ENCODE results near the gene SPON2. TPM values are rescaled to one million over a fixed set of nuclear protein-coding genes. Genes with fewer than 3 reads are reported as not detected.

Gene SPON2
- total RNA-seq, 1 donor: 38.7 TPM

DNA sequence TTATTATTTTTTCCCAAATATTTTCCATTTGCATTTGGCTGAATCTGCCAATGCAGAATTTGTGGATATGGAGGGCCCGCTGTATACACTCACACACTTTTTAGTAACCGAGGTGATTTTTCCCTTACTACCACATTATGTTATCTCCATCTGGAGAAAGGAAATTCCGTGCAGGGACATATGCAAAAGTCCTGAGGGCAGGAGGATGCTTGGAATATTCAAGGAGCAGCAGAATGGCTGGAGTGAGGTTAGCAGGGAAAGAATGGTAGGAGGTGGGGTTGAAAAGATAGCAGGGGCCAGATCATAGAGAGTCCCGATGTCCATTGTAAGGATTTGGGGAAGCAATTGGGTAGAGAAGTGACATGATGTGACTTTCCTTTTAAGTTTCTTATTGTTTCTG lies 47.6 kb downstream of the SPON2 start:
- Histone ChIP-seq H3K36me3 (ENCODE audit: insufficient read depth, low read length) (no peaks in the 10 kb centered on the region), H3K4me3 (ENCODE audit: insufficient read depth, low read length) (no peak overlapping the region), H3K27me3 (ENCODE audit: insufficient read depth, low read length) (no peaks in the 10 kb centered on the region), H3K4me1 (ENCODE audit: insufficient read depth, low read length) (no peaks in the 10 kb centered on the region), H2AFZ (ENCODE audit: low read length) (no peak overlapping the region), H3K9me3 (ENCODE audit: low read depth, low read length) (no peaks in the 10 kb centered on the region), H3K27ac (ENCODE audit: low read depth, low read length) (no peak overlapping the region), H4K20me1 (ENCODE audit: insufficient read depth, low read length) (peaks cover 3% of the 10 kb centered on the region), H3K4me2 (ENCODE audit: insufficient read depth, low read length) (no peak overlapping the region), H3K79me2 (ENCODE audit: insufficient read depth, low read length) (peaks cover 2% of the 10 kb centered on the region)
- TF ChIP-seq, protein P1, sequence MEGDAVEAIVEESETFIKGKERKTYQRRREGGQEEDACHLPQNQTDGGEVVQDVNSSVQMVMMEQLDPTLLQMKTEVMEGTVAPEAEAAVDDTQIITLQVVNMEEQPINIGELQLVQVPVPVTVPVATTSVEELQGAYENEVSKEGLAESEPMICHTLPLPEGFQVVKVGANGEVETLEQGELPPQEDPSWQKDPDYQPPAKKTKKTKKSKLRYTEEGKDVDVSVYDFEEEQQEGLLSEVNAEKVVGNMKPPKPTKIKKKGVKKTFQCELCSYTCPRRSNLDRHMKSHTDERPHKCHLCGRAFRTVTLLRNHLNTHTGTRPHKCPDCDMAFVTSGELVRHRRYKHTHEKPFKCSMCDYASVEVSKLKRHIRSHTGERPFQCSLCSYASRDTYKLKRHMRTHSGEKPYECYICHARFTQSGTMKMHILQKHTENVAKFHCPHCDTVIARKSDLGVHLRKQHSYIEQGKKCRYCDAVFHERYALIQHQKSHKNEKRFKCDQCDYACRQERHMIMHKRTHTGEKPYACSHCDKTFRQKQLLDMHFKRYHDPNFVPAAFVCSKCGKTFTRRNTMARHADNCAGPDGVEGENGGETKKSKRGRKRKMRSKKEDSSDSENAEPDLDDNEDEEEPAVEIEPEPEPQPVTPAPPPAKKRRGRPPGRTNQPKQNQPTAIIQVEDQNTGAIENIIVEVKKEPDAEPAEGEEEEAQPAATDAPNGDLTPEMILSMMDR (IDR thresholded peaks at IDR 0.05; ENCODE audit: extremely low read depth, low read depth, low read length): no peak
- no peak for DNase-seq (ENCODE audit: insufficient read length, low spot score, missing footprints)

DNA sequence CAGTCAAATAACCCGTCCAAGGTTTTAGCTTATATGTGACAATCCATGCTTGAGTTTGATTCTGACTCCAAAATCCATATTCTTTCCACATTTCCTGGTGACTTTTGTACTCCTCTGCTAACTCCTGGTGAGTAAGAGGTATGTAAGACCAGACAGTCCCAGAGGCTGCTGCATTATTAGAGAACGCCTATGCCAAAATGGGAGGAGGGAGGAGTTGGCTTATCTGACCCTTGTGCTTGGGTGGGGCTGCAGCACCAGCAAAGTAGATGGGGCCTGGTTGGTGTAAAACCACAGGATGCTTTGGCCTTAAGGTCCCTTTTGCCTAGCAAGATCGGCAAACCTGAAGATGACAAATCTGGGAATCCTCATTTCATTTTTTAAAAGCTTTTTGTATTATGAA lies 49.9 kb downstream of the SPON2 start:
- H3K27me3 ChIP-seq (ENCODE audit: insufficient read depth, low read length): peaks cover 2% of the 10 kb centered on the region
- peaks cover 2% of the 10 kb centered on the region for H3K79me2 ChIP-seq (ENCODE audit: insufficient read depth, low read length)
- no peak overlapping the region for H3K4me2 ChIP-seq (ENCODE audit: insufficient read depth, low read length)
- H2AFZ ChIP-seq (ENCODE audit: low read length): no peak overlapping the region
- peaks cover 3% of the 10 kb centered on the region for H4K20me1 ChIP-seq (ENCODE audit: insufficient read depth, low read length)
- no peak overlapping the region for H3K4me3 ChIP-seq (ENCODE audit: insufficient read depth, low read length)
- no peak overlapping the region for H3K27ac ChIP-seq (ENCODE audit: low read depth, low read length)
- no peaks in the 10 kb centered on the region for H3K9me3 ChIP-seq (ENCODE audit: low read depth, low read length)
- H3K4me1 ChIP-seq (ENCODE audit: insufficient read depth, low read length): no peaks in the 10 kb centered on the region
- no peaks in the 10 kb centered on the region for H3K36me3 ChIP-seq (ENCODE audit: insufficient read depth, low read length)
- TF ChIP-seq, protein P1 (IDR thresholded peaks at IDR 0.05; ENCODE audit: extremely low read depth, low read depth, low read length): no peak
- no peak for DNase-seq (ENCODE audit: insufficient read length, low spot score, missing footprints)

Small RNAs within 50 kb of the gene (small RNA-seq; reads per million reads assigned to genes)
- gene RF00554: not detected

Other genes starting within 250 kb of the SPON2 start
- gene GAK, start 240.3 kb downstream of the SPON2 start, total RNA-seq: 45.7 and 48.9 TPM in 2 replicates
- gene TMEM175, start 240.1 kb downstream of the SPON2 start, total RNA-seq: 12.4 and 13.8 TPM in 2 replicates
- gene DGKQ, start 199.0 kb downstream of the SPON2 start, total RNA-seq: 10.3 and 15.2 TPM in 2 replicates
- gene IDUA, start 185.5 kb downstream of the SPON2 start, total RNA-seq: 23.0 and 26.4 TPM in 2 replicates
- gene SLC26A1, start 179.2 kb downstream of the SPON2 start, total RNA-seq: 0.36 and 0.59 TPM in 2 replicates
- 29.2 and 30.8 TPM in 2 replicates for gene FGFRL1, start 161.0 kb downstream of the SPON2 start, total RNA-seq
- gene RNF212, start 59.0 kb downstream of the SPON2 start, total RNA-seq: 7.1 and 7.6 TPM in 2 replicates
- 246 and 262 TPM in 2 replicates for gene CTBP1, start 76.5 kb upstream of the SPON2 start, total RNA-seq
- gene MAEA, start 117.3 kb upstream of the SPON2 start, total RNA-seq: 55.7 and 70.6 TPM in 2 replicates
- 12.7 and 14.8 TPM in 2 replicates for gene UVSSA, start 174.6 kb upstream of the SPON2 start, total RNA-seq
- not detected in 2 replicates for gene NKX1-1, start 233.9 kb upstream of the SPON2 start, total RNA-seq